Mesothelial cell of epicardium (in vitro differentiated cells): ENCODE results near the gene ZNF497. TPM values are rescaled to one million over a fixed set of nuclear protein-coding genes. Genes with fewer than 3 reads are reported as not detected.

Experiments used
- DNase-seq, 2 experiments: peaks; one replicate each; pipeline ENCODE4 v3.0.0; 2021; ENCODE audit warnings: low spot score in 2 of 2; ENCODE audit not compliant: unreplicated experiment in 2 of 2
- H3K27ac Mint-ChIP-seq: 2 replicates; pipeline ENCODE4 v1.8.0; 2021; ENCODE audit warnings: mixed read lengths
- H3K27me3 Mint-ChIP-seq: 2 replicates; pipeline ENCODE4 v1.8.0; 2021; ENCODE audit warnings: low read depth, mixed read lengths
- H3K36me3 Mint-ChIP-seq: 2 replicates; pipeline ENCODE4 v1.8.0; 2021; ENCODE audit warnings: mixed read lengths
- H3K4me1 Mint-ChIP-seq: 2 replicates; pipeline ENCODE4 v1.8.0; 2021; ENCODE audit warnings: mixed read lengths
- H3K4me3 Mint-ChIP-seq: 2 replicates; pipeline ENCODE4 v1.8.0; 2021; ENCODE audit warnings: mild to moderate bottlenecking, moderate library complexity, mixed read lengths
- H3K9me3 Mint-ChIP-seq: 2 replicates; pipeline ENCODE4 v1.8.0; 2021; ENCODE audit warnings: mixed read lengths
- CTCF ChIP-seq: fragments of 200-600 bp; sonication (generic); IDR thresholded peaks from one replicate; pipeline ENCODE4 v1.5.0; 2021; ENCODE audit warnings: antibody characterized with exemption; ENCODE audit not compliant: unreplicated experiment
- total RNA-seq: library from RNA; stranded (reverse); gene quantifications from 3 replicates; pipeline ENCODE4 v1.2.1, GENCODE V29; 2021

ZNF497 gene
- total RNA-seq, 1 donor from 2014 or later = 7.6 TPM

- Mint-ChIP-seq H3K9me3 (no peaks in the 10 kb centered on the region), H3K27ac (no peak overlapping the region), H3K36me3 (peaks cover 7% of the 10 kb centered on the region), H3K27me3 (no peaks in the 10 kb centered on the region), H3K4me3 (no peak overlapping the region), H3K4me1 (no peaks in the 10 kb centered on the region)
- TF ChIP-seq CTCF = no peak
- no peak for DNase-seq
These were observed 11.6 kb upstream of the ZNF497 start for GRCh38 chr19:58374200-58374599.

GRCh38 chr19:58372311-58373133 is 10.0 kb upstream of the ZNF497 start:
- Mint-ChIP-seq H3K4me1 (no peaks in the 10 kb centered on the region), H3K27me3 (no peaks in the 10 kb centered on the region), H3K36me3 (peaks cover 7% of the 10 kb centered on the region), H3K27ac (no peak overlapping the region), H3K4me3 (no peak overlapping the region), H3K9me3 (no peaks in the 10 kb centered on the region)
- TF ChIP-seq CTCF = peak; percentile 30
- no peak for DNase-seq

GRCh38 chr19:58368561-58369360 is 6.2 kb upstream of the ZNF497 start:
- TF ChIP-seq CTCF = no peak

GRCh38 chr19:58367698-58368454 is 5.3 kb upstream of the ZNF497 start:
- Mint-ChIP-seq H3K27me3 (no peaks in the 10 kb centered on the region), H3K4me3 (no peak overlapping the region), H3K9me3 (no peaks in the 10 kb centered on the region), H3K4me1 (no peaks in the 10 kb centered on the region), H3K36me3 (peaks cover 11% of the 10 kb centered on the region), H3K27ac (no peak overlapping the region)
- DNase-seq = no peak
- no peak for TF ChIP-seq CTCF

More at GRCh38 chr19:58368561-58369360, 6.2 kb upstream of the ZNF497 start:
- DNase-seq = no peak
- Mint-ChIP-seq H3K4me3 (no peak overlapping the region), H3K27ac (no peak overlapping the region), H3K27me3 (no peaks in the 10 kb centered on the region), H3K9me3 (no peaks in the 10 kb centered on the region), H3K4me1 (no peaks in the 10 kb centered on the region), H3K36me3 (peaks cover 11% of the 10 kb centered on the region)

GRCh38 chr19:58366585-58367430 is 4.3 kb upstream of the ZNF497 start:
- H3K4me3 Mint-ChIP-seq = no peak overlapping the region
- no peaks in the 10 kb centered on the region for H3K9me3 Mint-ChIP-seq
- peaks cover 11% of the 10 kb centered on the region for H3K36me3 Mint-ChIP-seq
- DNase-seq = no peak
- TF ChIP-seq CTCF = no peak
- H3K27ac Mint-ChIP-seq = no peak overlapping the region
- no peaks in the 10 kb centered on the region for H3K27me3 Mint-ChIP-seq
- H3K4me1 Mint-ChIP-seq = peaks cover 5% of the 10 kb centered on the region
